H9 (cell line): ENCODE results near the gene NGFR. TPM values are rescaled to one million over a fixed set of nuclear protein-coding genes. Genes with fewer than 3 reads are reported as not detected.

Experiments used
- DNase-seq: peaks from one replicate; pipeline ENCODE4 v3.0.0-alpha.2; 2017
- H2AFZ ChIP-seq: one replicate; pipeline ENCODE4 v1.6.1; 2013; ENCODE audit warnings: mild to moderate bottlenecking, low read length, control low read depth, moderate library complexity
- H2AK5ac ChIP-seq: 2 replicates; pipeline ENCODE4 v1.6.1; 2013; ENCODE audit warnings: low read length, control low read depth, mixed read lengths; ENCODE audit not compliant: insufficient read length
- H2BK120ac ChIP-seq: one replicate; pipeline ENCODE4 v1.6.1; 2013; ENCODE audit warnings: low read depth, mild to moderate bottlenecking, low read length, control low read depth, inconsistent platforms; ENCODE audit not compliant: poor library complexity, severe bottlenecking
- H2BK12ac ChIP-seq: 2 replicates; pipeline ENCODE4 v1.6.1; 2013; ENCODE audit warnings: low read length, control low read depth, mixed read lengths, low read depth; ENCODE audit not compliant: insufficient read length
- H2BK15ac ChIP-seq: 2 replicates; pipeline ENCODE4 v1.6.1; 2013; ENCODE audit warnings: low read depth, low read length, control low read depth
- H2BK20ac ChIP-seq: one replicate; pipeline ENCODE4 v1.6.1; 2013; ENCODE audit warnings: low read depth, mild to moderate bottlenecking, low read length, control low read depth, inconsistent platforms; ENCODE audit not compliant: poor library complexity, severe bottlenecking
- H2BK5ac ChIP-seq: 2 replicates; pipeline ENCODE4 v1.6.1; 2013; ENCODE audit warnings: low read length, control low read depth, mixed read lengths; ENCODE audit not compliant: insufficient read length
- H3K14ac ChIP-seq: 2 replicates; pipeline ENCODE4 v1.6.1; 2013; ENCODE audit warnings: low read length, control low read depth; ENCODE audit not compliant: insufficient read depth
- H3K18ac ChIP-seq: 2 replicates; pipeline ENCODE4 v1.6.1; 2013; ENCODE audit warnings: low read depth, mild to moderate bottlenecking, mixed read lengths, low read length, control low read depth; ENCODE audit not compliant: insufficient read length
- H3K23ac ChIP-seq: 2 replicates; pipeline ENCODE4 v1.6.1; 2013; ENCODE audit warnings: low read length, control low read depth, mixed read lengths, low read depth; ENCODE audit not compliant: insufficient read length
- H3K23me2 ChIP-seq: 2 replicates; pipeline ENCODE4 v1.6.1; 2013; ENCODE audit warnings: low read depth, mild to moderate bottlenecking, mixed read lengths, low read length, control low read depth; ENCODE audit not compliant: insufficient read length, poor library complexity, severe bottlenecking
- H3K27ac ChIP-seq: 2 replicates; pipeline ENCODE4 v1.5.1; 2013; ENCODE audit warnings: low read length, control low read depth, mixed read lengths, low read depth; ENCODE audit not compliant: insufficient read length
- H3K27me3 ChIP-seq: 2 replicates; pipeline ENCODE4 v1.6.1; 2013; ENCODE audit warnings: low read length, control low read depth, inconsistent platforms; ENCODE audit not compliant: insufficient read depth
- H3K4ac ChIP-seq: 2 replicates; pipeline ENCODE4 v1.6.1; 2013; ENCODE audit warnings: low read depth, mild to moderate bottlenecking, control low read depth, inconsistent platforms, low read length, moderate library complexity
- H3K4me1 ChIP-seq: 2 replicates; pipeline ENCODE4 v1.6.1; 2013; ENCODE audit warnings: low read length, control low read depth, inconsistent platforms; ENCODE audit not compliant: insufficient read depth
- H3K4me2 ChIP-seq: 2 replicates; pipeline ENCODE4 v1.6.1; 2013; ENCODE audit warnings: low read length, control low read depth, mixed read lengths; ENCODE audit not compliant: insufficient read length, insufficient read depth
- H3K56ac ChIP-seq: 2 replicates; pipeline ENCODE4 v1.6.1; 2013; ENCODE audit warnings: low read depth, mild to moderate bottlenecking, mixed read lengths, low read length, control low read depth; ENCODE audit not compliant: insufficient read length
- H3K79me1 ChIP-seq: 2 replicates; pipeline ENCODE4 v1.6.1; 2013; ENCODE audit warnings: low read depth, mild to moderate bottlenecking, moderate library complexity, low read length, control low read depth, inconsistent platforms; ENCODE audit not compliant: insufficient read depth, poor library complexity, severe bottlenecking
- H3K79me2 ChIP-seq: 2 replicates; pipeline ENCODE4 v1.6.1; 2013; ENCODE audit warnings: low read length, control low read depth, inconsistent platforms; ENCODE audit not compliant: insufficient read depth
- H3K9ac ChIP-seq: 2 replicates; pipeline ENCODE4 v1.6.1; 2013; ENCODE audit warnings: low read length, control low read depth, mixed read lengths; ENCODE audit not compliant: insufficient read length; ENCODE audit errors: extremely low read depth
- H3K9me3 ChIP-seq: one replicate; pipeline ENCODE4 v1.6.1; 2013; ENCODE audit warnings: low read depth, low read length, inconsistent platforms; ENCODE audit not compliant: control insufficient read depth
- H3T11ph ChIP-seq: one replicate; pipeline ENCODE4 v1.6.1; 2013; ENCODE audit warnings: mild to moderate bottlenecking, low read length, control low read depth, inconsistent platforms
- H4K20me1 ChIP-seq: one replicate; pipeline ENCODE4 v1.6.1; 2013; ENCODE audit not compliant: control insufficient read depth, insufficient read length, insufficient read depth
- H4K5ac ChIP-seq: 2 replicates; pipeline ENCODE4 v1.6.1; 2013; ENCODE audit warnings: low read depth, mild to moderate bottlenecking, mixed read lengths, low read length, control low read depth; ENCODE audit not compliant: insufficient read length
- H4K8ac ChIP-seq: replicated peaks from 2 replicates; pipeline ENCODE4 v1.6.1; 2013; ENCODE audit warnings: low read length, control low read depth, mixed read lengths, low read depth; ENCODE audit not compliant: insufficient read length
- H4K91ac ChIP-seq: 2 replicates; pipeline ENCODE4 v1.6.1; 2013; ENCODE audit warnings: low read depth, mild to moderate bottlenecking, moderate library complexity, mixed read lengths, low read length, control low read depth; ENCODE audit not compliant: insufficient read length
- H3K27ac Mint-ChIP-seq, 3 experiments: 2 replicates in 2 of 3; 3 replicates in 1 of 3; pipeline ENCODE4 v1.8.0; 2020 to 2021; ENCODE audit warnings: mixed read lengths in 3 of 3, mild to moderate bottlenecking in 1 of 3, moderate library complexity in 1 of 3
- H3K27me3 Mint-ChIP-seq: 2 replicates; pipeline ENCODE4 v1.8.0; 2021; ENCODE audit warnings: low read depth, mild to moderate bottlenecking, moderate library complexity, mixed read lengths
- H3K36me3 Mint-ChIP-seq, 3 experiments: 2 replicates in 2 of 3; 3 replicates in 1 of 3; pipeline ENCODE4 v1.8.0; 2020 to 2021; ENCODE audit warnings: low read depth in 3 of 3, mixed read lengths in 3 of 3; ENCODE audit not compliant: insufficient read depth in 1 of 3
- H3K4me1 Mint-ChIP-seq, 2 experiments: 2 replicates each; pipeline ENCODE4 v1.8.0; 2020; ENCODE audit warnings: mixed read lengths in 2 of 2
- H3K4me3 Mint-ChIP-seq, 2 experiments: 2 replicates in 1 of 2; 3 replicates in 1 of 2; pipeline ENCODE4 v1.8.0; 2020 to 2021; ENCODE audit warnings: mild to moderate bottlenecking in 2 of 2, mixed read lengths in 2 of 2, moderate library complexity in 1 of 2
- H3K9me3 Mint-ChIP-seq, 2 experiments: 2 replicates in 1 of 2; 3 replicates in 1 of 2; pipeline ENCODE4 v1.8.0; 2020; ENCODE audit warnings: mild to moderate bottlenecking in 2 of 2, mixed read lengths in 2 of 2, moderate library complexity in 1 of 2
- CTCF ChIP-seq: fragments of 200-600 bp; sonication (generic); conservative IDR thresholded peaks from 3 replicates; pipeline ENCODE4 v1.8.0; 2021; ENCODE audit warnings: antibody characterized with exemption, mild to moderate bottlenecking
- WGBS: extraction: QIAGEN DNeasy Blood & Tissue Kit; methylation state at CpG from one replicate; pipeline ENCODE4 v1.1.7; 2013; ENCODE audit warnings: missing lambda C conversion rate, low lambda C conversion rate, mixed read lengths; ENCODE audit not compliant: insufficient read length; ENCODE audit errors: extremely low coverage; 5-methylcytosine and 5-hydroxymethylcytosine counted together
- total RNA-seq: library from RNA; stranded (reverse); gene quantifications from 2 replicates; pipeline ENCODE4 v1.2.1, GENCODE V29; 2021

The NGFR gene
- total RNA-seq, 1 experiment from 2014 or later, result 9.6 TPM

GRCh38 chr17:49520386-49521087 lies 25.4 kb downstream of the NGFR start:
- Mint-ChIP-seq H3K4me3 (no peak overlapping the region), H3K9me3 (no peaks in the 10 kb centered on the region), H3K36me3 (no peaks in the 10 kb centered on the region), H3K4me1 (peaks cover 9 to 16% of the 10 kb centered on the region in 2 experiments), H3K27me3 (peaks cover 2% of the 10 kb centered on the region), H3K27ac (no peak overlapping the region)
- Histone ChIP-seq H3K4ac (no peak overlapping the region), H3K18ac (no peak overlapping the region), H4K8ac (no peak overlapping the region), H3K4me2 (no peak overlapping the region), H2BK120ac (no peak overlapping the region), H2BK20ac (no peak overlapping the region), H2AFZ (no peak overlapping the region), H3K4me1 (no peaks in the 10 kb centered on the region; the same call in 1 of the 2 replicates), H3K23me2 (no peaks in the 10 kb centered on the region), H3K27me3 (no peaks in the 10 kb centered on the region), H2BK5ac (no peak overlapping the region), H3K9me3 (no peaks in the 10 kb centered on the region), H2BK12ac (no peak overlapping the region), H3T11ph (no peak overlapping the region), H3K79me1 (no peaks in the 10 kb centered on the region), H3K27ac (no peak overlapping the region), H4K5ac (no peak overlapping the region), H4K20me1 (no peaks in the 10 kb centered on the region), H3K56ac (no peak overlapping the region), H3K79me2 (no peaks in the 10 kb centered on the region), H3K9ac (no peak overlapping the region), H2BK15ac (no peak overlapping the region), H4K91ac (no peak overlapping the region), H2AK5ac (no peak overlapping the region), H3K23ac (no peak overlapping the region), H3K14ac (no peak overlapping the region)
- no CpG with 5 or more reads among the region's 10 CpGs for WGBS
- DNase-seq, result peak; percentile 20
- TF ChIP-seq CTCF, result no peak
